T-helper 1 cell treated with Interleukin-12 subunit alpha and Interleukin-12 subunit beta and Interleukin-4 antibody, amounts not matched to agents 30 ng/mL and 1 ng/mL, for 36 hours (primary cell): ENCODE data around the gene CABCOCO1. TPM values are rescaled to one million over a fixed set of nuclear protein-coding genes. Genes with fewer than 3 reads are reported as not detected.

Experiments used
- intact Hi-C: fragments of 100-400 bp; cut with micrococcal nuclease; formaldehyde crosslinking; loops from one replicate; pipeline ENCODE4 v1.15.1; 2024
- total RNA-seq: library from RNA; stranded (reverse); gene quantifications from 2 replicates; pipeline ENCODE4 v1.2.3, GENCODE V29; 2022

CABCOCO1 gene
- total RNA-seq, 1 donor from 2014 or later: not detected

DNA sequence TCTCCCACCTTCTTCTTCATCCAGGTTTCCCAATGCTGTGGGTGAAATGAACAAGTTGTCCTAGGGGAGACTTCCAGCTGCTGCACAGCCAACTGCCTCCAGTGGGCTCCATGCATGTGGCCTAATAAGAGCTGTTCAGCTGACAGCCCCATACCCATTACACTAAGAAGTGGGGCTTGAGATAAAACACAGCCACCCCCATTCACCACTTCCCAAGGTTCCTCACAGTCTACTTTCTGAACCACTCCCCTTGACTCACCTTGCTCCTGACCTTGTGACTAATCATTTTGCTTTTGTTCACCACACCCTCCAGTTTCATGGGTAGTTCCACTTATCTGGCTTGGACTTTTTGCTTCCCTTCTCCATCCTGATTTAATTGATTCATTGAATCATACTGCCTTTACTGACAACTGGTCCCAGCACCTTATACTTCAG, 119.3 kb downstream of the CABCOCO1 start:
- intact Hi-C loops: no loop called here

GRCh38 chr10:61784354-61785133, 121.8 kb downstream of the CABCOCO1 start:
- intact Hi-C loops: loop anchor here (2.0 kb wide), 1 partner anchor 32 kb away; no protein-coding TSS in a partner anchor

DNA sequence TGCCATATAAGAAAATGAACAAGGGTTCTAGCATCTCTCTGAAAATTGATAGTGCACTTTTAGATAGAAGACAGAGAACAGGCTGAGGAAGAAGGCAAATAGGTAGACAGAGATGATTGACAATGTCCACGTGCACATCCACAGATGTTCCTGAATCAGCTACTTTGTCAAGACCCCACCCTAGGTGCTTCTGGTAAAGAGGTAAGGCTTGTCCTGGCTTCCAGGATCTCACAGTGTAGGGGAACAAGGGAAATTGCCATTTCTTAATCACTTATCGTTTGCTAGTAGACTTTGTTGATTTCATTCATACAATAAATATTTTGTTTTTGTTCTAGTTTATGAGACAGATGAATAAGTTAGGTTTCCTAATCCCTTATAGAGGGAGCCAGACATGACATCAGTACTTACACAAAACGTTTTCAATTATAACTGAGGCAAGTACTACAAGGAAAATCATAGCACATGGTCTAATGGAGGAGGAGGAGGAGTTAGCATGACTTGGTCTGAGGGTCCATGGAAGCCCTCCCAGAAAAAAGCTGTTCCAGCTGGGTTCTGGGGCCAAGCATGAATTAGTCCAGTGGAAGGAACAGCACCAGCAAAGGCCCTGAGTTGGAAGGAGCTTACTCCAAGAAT, 122.9 kb downstream of the CABCOCO1 start:
- intact Hi-C loops: loop anchor here (2.0 kb wide), 1 partner anchor 33 kb away; no protein-coding TSS in a partner anchor

DNA sequence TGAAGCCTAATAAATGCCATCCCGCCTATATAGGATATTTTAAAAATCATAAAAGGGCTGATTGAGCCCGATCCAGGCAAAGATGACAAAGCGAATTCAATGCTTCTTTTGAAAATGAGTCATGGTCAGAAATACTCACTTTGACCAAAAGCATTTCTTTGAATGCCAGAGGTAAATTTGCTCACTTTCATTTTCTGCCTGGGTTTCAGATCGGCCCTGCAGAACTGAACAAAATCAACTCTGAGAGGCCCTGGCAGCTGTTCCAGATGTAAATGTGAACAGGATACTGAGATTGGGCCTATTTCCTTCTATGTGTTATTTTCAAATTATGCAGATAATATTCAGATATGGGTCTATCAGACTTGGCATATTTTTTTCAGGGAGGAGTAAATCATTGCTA, 124.0 kb downstream of the CABCOCO1 start:
- intact Hi-C loops: no loop called here

DNA sequence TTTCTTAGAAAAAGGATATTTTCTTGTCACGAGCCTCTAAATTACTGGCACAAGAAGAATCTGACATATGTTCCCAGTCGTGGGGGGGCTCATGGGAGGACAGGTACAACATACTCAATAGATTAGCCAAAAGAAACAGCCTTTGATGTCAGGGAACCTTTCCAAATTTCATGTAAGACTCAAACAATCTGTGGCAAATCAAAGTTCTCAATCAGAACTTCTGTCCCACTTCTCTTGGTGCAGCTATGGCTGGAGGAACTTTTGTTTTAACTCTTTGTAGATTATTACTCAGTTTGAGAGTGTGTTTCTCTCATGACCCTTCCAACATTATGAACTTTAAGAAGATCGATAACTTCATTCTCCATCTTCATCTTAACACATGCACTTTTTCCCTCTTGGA, 124.4 kb downstream of the CABCOCO1 start:
- intact Hi-C loops: no loop called here

- intact Hi-C loops: no loop called here
These were observed 126.3 kb downstream of the CABCOCO1 start for GRCh38 chr10:61789031-61789430.

DNA sequence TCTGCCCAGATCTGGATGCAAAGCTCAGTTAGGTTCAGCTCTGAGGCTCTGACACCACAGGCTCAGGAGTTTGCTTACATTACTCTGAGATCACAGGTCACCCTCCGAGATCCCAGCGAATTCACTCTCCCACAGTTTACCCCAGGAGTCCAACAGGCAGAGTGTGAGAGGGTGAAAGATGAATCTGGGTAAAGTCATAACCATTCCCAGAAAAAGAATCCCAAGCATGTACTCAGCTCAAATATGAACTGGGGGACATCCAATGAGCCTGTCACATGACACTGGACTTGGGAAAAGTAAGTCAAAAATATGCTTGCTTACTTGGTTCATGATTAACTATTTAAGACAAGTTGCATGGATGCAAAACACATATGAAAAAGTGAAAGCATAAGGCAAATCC, 128.5 kb downstream of the CABCOCO1 start:
- intact Hi-C loops: no loop called here

DNA sequence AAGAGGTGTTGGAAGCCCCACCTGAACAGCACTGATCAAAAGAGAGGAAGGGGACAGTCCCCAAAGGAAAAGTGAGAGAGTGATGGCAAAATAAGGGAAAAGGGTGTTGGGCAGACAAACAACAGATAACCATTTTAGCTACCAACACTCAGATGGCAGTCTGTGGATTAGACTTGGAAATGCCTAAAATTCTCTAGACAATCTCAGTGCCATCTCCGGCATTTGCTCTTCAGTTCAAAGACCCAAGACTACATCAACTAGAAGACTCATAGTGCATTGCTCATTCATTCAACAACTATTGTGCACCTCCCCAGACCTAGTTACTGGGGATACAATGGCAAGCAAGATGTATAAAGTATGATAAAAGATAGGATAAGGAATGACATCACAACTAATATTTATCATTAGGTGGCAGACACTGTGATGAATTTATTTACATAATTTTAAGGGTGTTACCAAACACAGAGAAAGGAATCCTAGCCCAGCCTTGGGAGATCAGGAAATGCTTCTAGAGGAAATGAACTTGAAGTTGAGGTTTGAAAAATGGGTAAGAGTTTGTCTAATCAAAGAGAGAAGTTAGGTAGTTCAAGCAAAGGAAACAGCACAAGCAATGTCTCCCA, 129.5 kb downstream of the CABCOCO1 start:
- intact Hi-C loops: no loop called here

- intact Hi-C loops: no loop called here
These were observed 130.2 kb downstream of the CABCOCO1 start for GRCh38 chr10:61792921-61793320.

DNA sequence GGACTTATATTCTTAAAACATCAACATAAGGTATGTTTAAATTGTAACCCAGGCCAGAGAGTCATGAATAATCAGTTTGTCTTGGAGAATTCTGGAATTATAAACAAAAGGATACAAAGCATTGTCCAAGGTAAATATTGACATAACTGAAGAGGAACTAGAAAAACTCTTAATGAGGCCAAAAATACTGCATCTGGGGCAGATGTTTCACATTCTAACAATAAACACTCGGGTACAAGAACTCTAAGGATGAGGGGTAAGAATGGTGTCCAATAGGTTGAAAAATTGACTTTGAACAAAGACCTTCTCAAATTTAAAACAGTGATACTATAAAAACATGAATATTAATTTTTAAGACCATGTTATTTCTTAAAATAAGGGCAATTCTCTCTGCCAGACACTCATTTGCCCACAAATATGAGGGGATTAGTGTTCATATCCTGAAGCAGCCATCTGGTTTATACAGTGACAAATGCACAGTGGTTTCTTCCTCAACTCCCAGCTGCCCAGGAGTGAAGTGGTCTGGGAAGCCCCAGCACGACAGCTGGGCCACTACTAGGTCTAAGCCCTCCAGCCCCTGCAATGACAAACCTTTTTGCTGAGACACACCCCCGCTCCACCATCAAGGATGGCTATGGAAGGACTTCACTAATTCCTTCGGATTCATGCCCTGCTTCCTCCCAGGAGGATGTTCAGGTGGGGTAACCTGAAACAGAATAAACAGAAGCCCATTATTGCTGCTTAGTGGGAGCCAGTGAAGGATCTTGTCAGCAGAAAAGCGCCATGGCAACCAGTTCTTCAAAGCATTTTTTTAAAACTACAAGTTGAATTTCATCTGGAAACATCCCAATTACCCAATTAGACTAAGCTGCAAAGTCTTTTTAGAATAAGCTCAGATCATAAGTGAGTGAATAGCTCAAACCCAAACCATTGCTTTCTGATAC, 131.3 kb downstream of the CABCOCO1 start:
- intact Hi-C loops: no loop called here

GRCh38 chr10:61795147-61795546, 132.4 kb downstream of the CABCOCO1 start:
- intact Hi-C loops: no loop called here

- intact Hi-C loops: no loop called here
These were observed 132.8 kb downstream of the CABCOCO1 start for GRCh38 chr10:61795551-61795950.

DNA sequence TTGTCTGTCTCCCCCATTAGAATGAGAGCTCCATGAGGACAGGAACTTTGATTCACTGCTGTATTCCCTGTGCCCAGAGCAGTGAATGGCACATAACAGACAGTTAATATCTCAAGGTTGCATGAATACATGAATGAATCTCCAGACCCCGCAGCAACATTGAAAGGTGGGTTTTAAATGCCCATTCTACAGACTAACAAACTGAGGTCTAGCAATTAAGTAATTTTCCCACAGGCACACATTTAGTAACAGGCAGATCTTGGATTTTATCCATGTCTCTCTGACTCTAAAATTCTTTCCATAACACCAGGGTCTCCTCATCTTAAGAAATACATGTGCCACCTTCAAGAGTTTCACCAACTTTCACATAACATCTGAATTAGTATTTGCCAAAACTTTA, 134.1 kb downstream of the CABCOCO1 start:
- intact Hi-C loops: no loop called here

GRCh38 chr10:61797304-61798153, 134.8 kb downstream of the CABCOCO1 start:
- intact Hi-C loops: no loop called here

DNA sequence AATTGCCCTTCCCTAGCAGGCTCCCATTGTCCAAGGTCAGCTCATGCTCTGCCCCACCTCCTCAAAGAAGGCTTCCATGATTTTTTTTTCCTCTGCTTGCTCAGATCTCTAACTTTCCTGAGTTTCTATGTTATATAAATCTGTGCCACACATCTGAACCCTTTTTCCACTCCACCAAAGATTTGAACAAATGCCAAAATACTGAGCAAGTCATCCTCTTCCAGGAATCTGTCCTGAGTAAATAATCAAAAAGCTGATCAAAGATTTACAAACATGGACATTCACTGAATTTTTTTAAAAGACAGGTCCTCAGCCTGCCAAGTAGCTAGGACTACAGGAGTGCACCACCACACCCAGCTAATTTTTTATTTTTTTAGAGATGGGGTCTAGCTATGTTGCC, 136.0 kb downstream of the CABCOCO1 start:
- intact Hi-C loops: no loop called here

- intact Hi-C loops: no loop called here
These were observed 138.8 kb downstream of the CABCOCO1 start for GRCh38 chr10:61801484-61801883.

- intact Hi-C loops: no loop called here
These were observed 140.5 kb downstream of the CABCOCO1 start for GRCh38 chr10:61803269-61803668.

GRCh38 chr10:61804414-61804813, 141.7 kb downstream of the CABCOCO1 start:
- intact Hi-C loops: no loop called here

DNA sequence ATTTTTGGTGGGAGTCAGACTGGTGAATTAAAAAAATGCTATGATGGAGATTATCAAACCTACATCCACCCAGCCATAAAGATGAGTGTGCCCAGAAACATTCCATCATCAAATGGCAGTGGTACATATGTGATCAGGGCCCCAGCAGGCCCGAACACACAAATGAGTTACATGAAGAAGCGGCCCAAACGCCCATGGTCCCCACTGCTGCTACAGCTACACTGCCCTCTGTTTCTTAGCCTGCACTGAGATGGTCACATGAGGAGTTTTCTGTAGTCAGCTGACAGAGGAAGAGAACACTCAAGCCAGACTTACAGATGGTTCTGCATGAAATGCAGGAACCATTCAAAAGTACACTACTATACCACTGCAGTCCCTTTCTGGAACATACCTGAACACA, 142.4 kb downstream of the CABCOCO1 start:
- intact Hi-C loops: no loop called here

DNA sequence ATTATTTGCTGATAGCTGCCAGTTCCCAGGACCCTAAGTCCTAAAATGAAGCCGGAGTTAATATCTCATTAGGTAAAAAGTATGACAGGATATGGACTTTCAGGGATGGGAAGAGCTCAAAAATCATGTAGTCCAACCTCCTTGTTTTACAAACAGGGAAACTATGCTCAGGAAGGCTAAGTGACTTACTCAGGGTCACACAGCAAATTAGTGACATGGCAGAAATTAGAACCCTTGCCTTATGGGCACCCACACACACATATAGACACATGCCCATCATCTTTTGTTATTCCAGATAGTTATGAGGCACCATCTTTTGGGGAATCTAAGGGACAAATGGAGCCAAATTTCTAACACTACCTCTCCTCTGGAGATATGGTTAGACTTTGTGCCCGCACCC, 147.5 kb downstream of the CABCOCO1 start:
- intact Hi-C loops: no loop called here
